NCI-H1092 (cell line): ENCODE results near the gene THY1.
"Not testable (repeated sequence)": the region's sequence is repeated elsewhere in the genome, so short reads cannot be mapped to it uniquely, and the experiment has no call there.

ENCODE experiments used
- DNase-seq: peaks from one replicate; lab custom pipeline; 2025; lab: John Stamatoyannopoulos, UW

The THY1 gene

GRCh38 chr11:119382513-119382912 lies 40.5 kb downstream of the THY1 start:
- DNase-seq = not testable (repeated sequence)

GRCh38 chr11:119382101-119382500 lies 40.9 kb downstream of the THY1 start:
- no peak for DNase-seq

GRCh38 chr11:119381181-119381988 lies 41.6 kb downstream of the THY1 start, which contains the start of gene USP2:
USP2 (minus strand) TSS chr11:119381690; CDS start chr11:119373480, 8,210 bp downstream.
- DNase-seq = peak; percentile 95

- DNase-seq = no peak
These were observed 42.2 kb downstream of the THY1 start for GRCh38 chr11:119380827-119381180.

- no peak for DNase-seq
These were observed 42.7 kb downstream of the THY1 start for GRCh38 chr11:119380160-119380826.

GRCh38 chr11:119378851-119379465 lies 44.0 kb downstream of the THY1 start:
- no peak for DNase-seq

GRCh38 chr11:119377961-119378667 lies 44.9 kb downstream of the THY1 start:
- DNase-seq = no peak

- no peak for DNase-seq
These were observed 45.7 kb downstream of the THY1 start for GRCh38 chr11:119377112-119377901.

GRCh38 chr11:119376197-119376847 lies 46.6 kb downstream of the THY1 start:
- DNase-seq = no peak

GRCh38 chr11:119375337-119376196 lies 47.4 kb downstream of the THY1 start:
- no peak for DNase-seq

- DNase-seq = no peak
These were observed 48.2 kb downstream of the THY1 start for GRCh38 chr11:119374632-119375336.

GRCh38 chr11:119373921-119374631 lies 48.9 kb downstream of the THY1 start:
- DNase-seq = peak; percentile 77

GRCh38 chr11:119373059-119373920 lies 49.7 kb downstream of the THY1 start:
- DNase-seq = no peak

- no peak for DNase-seq
These were observed 50.5 kb downstream of the THY1 start for GRCh38 chr11:119372260-119373058.

- DNase-seq = peak; percentile 43
These were observed 51.2 kb downstream of the THY1 start for GRCh38 chr11:119371778-119372182.

- no peak for DNase-seq
These were observed 51.8 kb downstream of the THY1 start for GRCh38 chr11:119371067-119371601.
